HepG2 (cell line): ENCODE results near the gene METAP1. TPM values are rescaled to one million over a fixed set of nuclear protein-coding genes. Genes with fewer than 3 reads are reported as not detected.
A peak's percentile ranks its signal among the peaks of the same experiment; 100 is the strongest.

Source experiments
- ATM ChIP-seq: fragments of 450-650 bp; IDR thresholded peaks from 2 replicates; pipeline ENCODE4 v1.7.1; 2017; ENCODE audit warnings: mild to moderate bottlenecking, borderline replicate concordance
- GMEB2 ChIP-seq: IDR thresholded peaks from 2 replicates; pipeline ENCODE4 v1.6.1; 2016; ENCODE audit warnings: missing biosample characterization, missing genetic modification reagents, low read depth
- HOXA9 ChIP-seq: sonication (generic); formaldehyde crosslinking; IDR thresholded peaks from 2 replicates; pipeline ENCODE4 v1.8.1; 2022; ENCODE audit warnings: missing genetic modification reagents, mild to moderate bottlenecking, moderate library complexity, borderline replicate concordance
- JARID2 ChIP-seq: sonication (generic); formaldehyde crosslinking; IDR thresholded peaks from 2 replicates; pipeline ENCODE4 v1.8.1; 2023; ENCODE audit warnings: missing genetic modification reagents, inconsistent platforms; ENCODE audit not compliant: insufficient replicate concordance
- JDP2 ChIP-seq: sonication (generic); formaldehyde crosslinking; IDR thresholded peaks from 2 replicates; pipeline ENCODE4 v1.8.1; 2022; ENCODE audit warnings: missing genetic modification reagents, borderline replicate concordance
- KDM2A ChIP-seq: sonication (generic); formaldehyde crosslinking; IDR thresholded peaks from 2 replicates; pipeline ENCODE4 v1.4.0; 2020; ENCODE audit warnings: low read depth, missing genetic modification reagents, borderline replicate concordance
- KDM4B ChIP-seq: sonication (generic); formaldehyde crosslinking; IDR thresholded peaks from 2 replicates; pipeline ENCODE4 v1.4.0; 2020; ENCODE audit warnings: missing genetic modification reagents
- MAFF ChIP-seq: IDR thresholded peaks from 2 replicates; pipeline ENCODE4 v1.6.1; 2011; ENCODE audit warnings: low read depth, low read length, improper control_type of control experiment
- MAZ ChIP-seq, 2 experiments: sonication (generic) in 1 of 2; formaldehyde crosslinking in 1 of 2; IDR thresholded peaks; 2 replicates each; pipeline versions ENCODE4 v1.5.0 to v1.6.1; 2012 to 2020; ENCODE audit warnings: low read depth in 2 of 2, mild to moderate bottlenecking in 2 of 2, borderline replicate concordance in 1 of 2, improper control_type of control experiment in 1 of 2, low read length in 1 of 2, missing genetic modification reagents in 1 of 2, moderate library complexity in 1 of 2
- MED13 ChIP-seq: sonication (generic); formaldehyde crosslinking; IDR thresholded peaks from 2 replicates; pipeline ENCODE4 v1.5.0; 2020; ENCODE audit warnings: missing genetic modification reagents
- PATZ1 ChIP-seq: sonication (generic); formaldehyde crosslinking; IDR thresholded peaks from 2 replicates; pipeline ENCODE4 v1.4.0; 2020; ENCODE audit warnings: missing genetic modification reagents
- PITX1 ChIP-seq: sonication (generic); formaldehyde crosslinking; IDR thresholded peaks from 2 replicates; pipeline ENCODE4 v1.5.1; 2020; ENCODE audit warnings: mild to moderate bottlenecking, missing genetic modification reagents
- PLRG1 ChIP-seq: fragments of 450-650 bp; conservative IDR thresholded peaks from 2 replicates; pipeline ENCODE4 v1.6.1; 2016
- POGZ ChIP-seq: sonication (generic); formaldehyde crosslinking; IDR thresholded peaks from 2 replicates; pipeline ENCODE4 v1.4.0; 2020; ENCODE audit warnings: mild to moderate bottlenecking, missing genetic modification reagents
- RXRB ChIP-seq: IDR thresholded peaks from 2 replicates; pipeline ENCODE4 v1.6.1; 2016; ENCODE audit warnings: borderline replicate concordance, missing genetic modification reagents, missing compliant biosample characterization
- SMARCE1 ChIP-seq: fragments of 450-650 bp; IDR thresholded peaks from 2 replicates; pipeline ENCODE4 v1.6.1; 2017; ENCODE audit warnings: borderline replicate concordance
- YY1 ChIP-seq: IDR thresholded peaks from 2 replicates; pipeline ENCODE4 v1.6.1; 2011; ENCODE audit warnings: low read length, low read depth, moderate library complexity, mild to moderate bottlenecking; ENCODE audit not compliant: insufficient read depth, insufficient replicate concordance
- ZBTB25 ChIP-seq: IDR thresholded peaks from 2 replicates; pipeline ENCODE4 v1.6.1; 2018; ENCODE audit warnings: missing genetic modification reagents
- ZBTB44 ChIP-seq: sonication (generic); formaldehyde crosslinking; IDR thresholded peaks from 2 replicates; pipeline ENCODE4 v1.4.0; 2020; ENCODE audit warnings: missing genetic modification reagents
- ZFP62 ChIP-seq: sonication (generic); formaldehyde crosslinking; IDR thresholded peaks from 2 replicates; pipeline ENCODE4 v1.4.0; 2020; ENCODE audit warnings: missing genetic modification reagents
- ZNF160 ChIP-seq: sonication (generic); formaldehyde crosslinking; IDR thresholded peaks from 2 replicates; pipeline ENCODE4 v1.8.0; 2022; ENCODE audit warnings: mild to moderate bottlenecking, inconsistent platforms, missing genetic modification reagents
- ZNF432 ChIP-seq: sonication (generic); formaldehyde crosslinking; IDR thresholded peaks from 2 replicates; pipeline ENCODE4 v1.5.0; 2020; ENCODE audit warnings: missing genetic modification reagents, mild to moderate bottlenecking, borderline replicate concordance
- ZNF674 ChIP-seq: sonication (generic); formaldehyde crosslinking; IDR thresholded peaks from 2 replicates; pipeline ENCODE4 v1.5.0; 2020; ENCODE audit warnings: low read depth, mild to moderate bottlenecking, missing genetic modification reagents
- polyA plus RNA-seq, 8 experiments: library from polyadenylated mRNA; depleted of rRNA in 3 of 8; stranded (reverse) in 7 of 8; unstranded in 1 of 8; fragments of >200 nt; fragmentation: Illumina TruSeq in 4 of 8; extraction: Trizol in 4 of 8; gene quantifications; 2 replicates each; pipeline versions ENCODE4 v1.2.1 to v1.2.3, GENCODE V29; 2011 to 2016; ENCODE audit warnings: low read depth in 4 of 8, missing spikeins in 1 of 8, mixed read lengths in 1 of 8; ENCODE audit not compliant: insufficient read depth in 1 of 8
- total RNA-seq, 5 experiments: library from RNA; depleted of rRNA; stranded (reverse); fragments of >200 nt; fragmentation: Illumina TruSeq; extraction: Trizol; gene quantifications; 2 replicates each; pipeline ENCODE4 v1.2.3, GENCODE V29; 2016; ENCODE audit warnings: low read depth in 1 of 5

Gene METAP1
- total and polyA plus RNA-seq, 2 of the 13 experiments (the other 11 are each of a cell fraction or from before 2014, with no cell fraction given): 44.9 to 53.5 TPM

- TF ChIP-seq SMARCE1: no peak
- TF ChIP-seq ZNF674 (CRISPR knock-in tag): 0 out of 2 replicates have a peak, but pooled peaks have one; percentile 67
- TF ChIP-seq PLRG1: no peak
- no peak for TF ChIP-seq MAFF
- TF ChIP-seq MED13 (CRISPR knock-in tag): peak; percentile 25; the same call in 1 of the 2 replicates
- peak; percentile 42; the same call in 1 of the 2 replicates for TF ChIP-seq GMEB2
- peak; percentile 41; the same call in 1 of the 2 replicates for TF ChIP-seq KDM4B (CRISPR knock-in tag)
- TF ChIP-seq ZBTB44 (CRISPR knock-in tag): no peak
- TF ChIP-seq ZBTB25: peak; percentile 51
- TF ChIP-seq HOXA9: no peak; the same call in 1 of the 2 replicates
- TF ChIP-seq MAZ (IDR thresholded peaks at IDR 0.05; ENCODE audit: borderline replicate concordance, low read depth, low read length): 0 out of 2 replicates have a peak, but pooled peaks have one; percentile 23
- TF ChIP-seq MAZ (CRISPR knock-in tag; IDR thresholded peaks at IDR 0.05; ENCODE audit: low read depth): peak; percentile 88
- no peak for TF ChIP-seq ATM
- TF ChIP-seq POGZ: peak; percentile 95
- peak; percentile 9; the same call in 1 of the 2 replicates for TF ChIP-seq RXRB (CRISPR knock-in tag)
- TF ChIP-seq KDM2A (CRISPR knock-in tag): peak; percentile 89
- TF ChIP-seq JARID2: no peak
- TF ChIP-seq PATZ1 (CRISPR knock-in tag): peak; percentile 98
- TF ChIP-seq PITX1: peak; percentile 25; the same call in 1 of the 2 replicates
- TF ChIP-seq ZNF432 (CRISPR knock-in tag): no peak
- peak; percentile 91 for TF ChIP-seq YY1
- TF ChIP-seq ZFP62 (CRISPR knock-in tag): no peak
- TF ChIP-seq JDP2 (CRISPR knock-in tag): no peak
- TF ChIP-seq ZNF160: no peak; the same call in none of the 2 replicates
Measured at GRCh38 chr4:98995183-98996055, at the start of gene METAP1 (continued).
